ENCODE data around the gene PARP11.
A peak's percentile ranks its signal among the peaks of the same experiment; 100 is the strongest.
"Not testable (repeated sequence)": the region's sequence is repeated elsewhere in the genome, so short reads cannot be mapped to it uniquely, and the experiment has no call there.

The PARP11 gene

DNA sequence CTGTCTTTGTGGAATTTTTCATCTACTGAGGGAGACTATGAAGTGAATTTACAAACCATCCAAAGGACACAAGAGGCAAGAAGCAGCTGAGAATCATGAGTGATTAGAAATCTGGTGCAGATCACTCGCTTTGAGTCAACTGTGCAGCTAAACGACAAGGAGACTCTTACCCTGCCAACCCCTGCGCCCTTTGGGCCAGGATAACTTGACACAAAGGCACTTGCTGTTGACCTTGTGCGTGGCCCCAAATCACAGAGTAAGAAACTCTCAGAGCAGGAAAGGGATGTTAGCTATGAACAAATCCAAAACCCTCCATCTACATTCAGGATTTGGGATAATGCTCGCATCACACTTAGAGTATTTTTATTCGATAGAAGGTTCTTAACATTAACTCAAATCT lies 11.5 kb upstream of the PARP11 start:
- DNase-seq (ENCODE audit: low read depth in 2 of 3, low spot score in 1 of 3) = no peak

DNA sequence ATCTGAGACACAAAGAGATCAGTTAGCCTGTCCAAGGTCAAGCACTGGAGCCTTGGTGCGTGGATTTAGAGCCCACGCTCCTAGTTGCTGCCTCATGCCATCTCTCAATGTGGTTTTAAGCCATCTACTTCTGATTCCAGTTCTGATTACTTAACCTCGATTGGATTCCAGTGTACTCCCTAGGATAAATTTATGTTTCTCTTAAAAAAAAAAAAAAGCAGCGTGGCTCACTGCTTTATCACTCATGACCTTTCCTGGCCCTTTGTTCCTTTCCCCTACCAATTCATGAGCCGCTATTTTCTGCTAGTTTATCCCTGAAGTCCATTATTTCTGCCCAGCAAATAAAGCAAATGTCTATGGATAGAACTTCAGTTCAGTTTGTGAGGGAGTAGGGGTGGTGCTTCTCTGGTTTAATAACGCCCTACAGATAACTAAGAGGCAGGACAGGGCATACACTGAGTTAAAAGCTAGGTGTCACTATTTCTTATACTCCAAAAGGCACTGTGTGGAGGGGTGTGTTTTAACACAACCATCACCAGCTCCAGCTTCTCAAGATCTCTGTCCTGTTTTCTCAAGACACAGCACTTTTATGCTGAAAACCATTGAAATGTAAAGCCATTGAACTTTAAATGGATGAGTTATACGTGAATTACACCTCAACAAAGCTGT lies 9.8 kb upstream of the PARP11 start:
- no peak for DNase-seq (ENCODE audit: low read depth in 2 of 3, low spot score in 1 of 3)

DNA sequence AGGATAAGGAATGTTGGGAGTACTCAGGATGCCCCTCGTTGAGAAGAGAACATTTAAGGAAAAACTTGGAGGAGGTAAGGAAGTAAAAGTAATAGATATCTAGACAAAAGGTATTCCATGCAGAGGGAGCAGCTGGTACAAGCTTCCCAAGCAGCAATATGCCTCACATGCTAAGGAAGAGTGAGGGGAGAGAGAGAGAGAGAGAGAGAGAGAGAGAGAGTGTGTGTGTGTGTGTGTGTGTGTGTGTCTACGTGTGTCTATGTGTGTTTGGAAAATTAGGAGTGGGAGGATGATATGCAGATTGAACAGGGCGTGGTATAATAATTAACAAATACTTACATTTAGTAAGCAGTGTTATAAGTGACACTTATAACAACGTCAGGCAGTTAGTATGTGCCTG lies 9.2 kb upstream of the PARP11 start:
- DNase-seq (ENCODE audit: low read depth in 2 of 3, low spot score in 1 of 3) = no peak

DNA sequence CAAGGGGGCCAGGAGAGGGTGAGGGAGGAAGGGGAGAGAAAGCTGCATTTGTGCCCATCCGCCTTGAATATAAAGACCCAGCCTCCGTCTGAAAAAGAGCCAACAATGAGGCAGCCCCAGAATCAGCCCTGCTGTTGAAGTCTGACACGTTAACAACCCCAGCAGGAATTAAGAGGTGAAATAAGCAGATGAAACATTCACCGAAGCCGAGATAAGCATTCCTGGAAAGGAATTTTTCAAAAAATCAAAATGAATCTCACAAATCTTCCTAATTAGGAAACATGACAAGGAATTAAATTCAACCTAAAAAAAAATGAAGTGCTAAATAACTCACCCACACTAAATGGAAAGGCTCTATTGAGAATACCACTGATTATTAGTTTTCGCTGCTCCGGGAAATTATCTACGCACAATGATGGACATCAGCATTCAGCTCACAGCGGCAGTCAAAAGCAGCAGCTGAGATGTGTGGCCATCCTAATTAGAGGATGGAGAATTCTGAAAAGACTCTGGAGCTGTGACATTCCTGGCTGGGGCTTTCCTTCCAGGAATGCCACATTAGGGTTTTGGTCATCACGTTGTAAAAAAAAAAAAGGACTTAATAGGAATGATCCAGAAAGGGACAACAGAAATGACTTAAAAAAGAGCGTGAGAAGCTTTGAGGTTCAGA lies 8.2 kb upstream of the PARP11 start:
- no peak for DNase-seq (ENCODE audit: low read depth in 2 of 3, low spot score in 1 of 3)

DNA sequence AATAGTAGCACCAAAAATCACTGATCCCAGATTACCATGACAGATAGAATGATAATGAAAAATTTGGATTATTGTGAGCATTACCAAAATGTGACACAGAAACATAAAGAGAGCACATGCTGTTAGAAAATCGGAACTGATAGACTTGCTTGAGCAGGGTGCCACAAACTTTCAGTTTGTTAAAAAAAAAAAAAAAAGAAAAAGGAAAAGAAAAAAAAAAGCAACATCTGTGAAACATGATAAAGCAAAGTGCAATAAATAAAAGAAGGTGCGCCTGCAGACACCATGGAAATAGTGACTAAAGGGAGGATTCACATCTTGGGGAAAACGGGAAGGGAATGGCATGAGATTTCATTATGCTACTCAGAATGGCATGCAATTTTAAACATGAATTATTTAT lies 6.6 kb upstream of the PARP11 start:
- DNase-seq (ENCODE audit: low read depth in 2 of 3, low spot score in 1 of 3) = no peak

DNA sequence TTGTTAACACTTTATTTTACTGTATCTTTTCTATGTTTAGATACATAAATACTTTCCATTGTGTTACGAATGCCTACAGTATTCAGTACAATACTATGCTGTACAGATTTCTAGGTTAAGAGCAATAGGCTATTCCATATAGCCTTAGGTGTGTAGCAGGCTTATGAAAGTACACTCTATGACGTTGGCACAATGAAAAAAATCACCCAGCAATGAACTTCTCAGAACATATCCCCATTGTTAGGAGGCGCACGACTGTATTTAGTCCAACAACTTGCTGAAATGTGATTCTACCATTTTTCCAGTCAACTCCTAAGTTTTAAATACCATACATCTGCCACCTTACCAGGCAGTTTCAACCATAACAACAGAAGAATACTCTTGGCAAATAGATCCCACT lies 1.8 kb downstream of the PARP11 start:
- DNase-seq (ENCODE audit: low read depth in 2 of 3, low spot score in 1 of 3) = no peak

DNA sequence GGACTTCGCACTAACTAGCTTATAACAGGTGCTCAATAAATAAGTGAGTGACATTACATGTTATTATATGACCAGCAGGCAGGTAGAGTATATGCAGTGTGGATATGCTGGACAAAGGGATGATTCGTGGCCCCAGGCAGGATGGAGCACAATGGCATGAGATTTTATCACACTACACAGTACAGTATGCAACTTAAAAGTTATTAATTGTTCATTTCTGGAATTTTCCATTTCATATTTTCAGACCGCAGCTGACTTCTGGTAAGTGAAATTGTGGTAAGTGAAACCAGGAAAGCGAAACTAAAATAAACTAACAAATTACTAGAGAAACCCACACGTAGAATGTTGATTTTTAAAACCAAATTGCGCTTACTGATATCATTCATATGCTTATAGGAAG lies 3.3 kb downstream of the PARP11 start:
- no peak for DNase-seq (ENCODE audit: low read depth in 2 of 3, low spot score in 1 of 3)

DNA sequence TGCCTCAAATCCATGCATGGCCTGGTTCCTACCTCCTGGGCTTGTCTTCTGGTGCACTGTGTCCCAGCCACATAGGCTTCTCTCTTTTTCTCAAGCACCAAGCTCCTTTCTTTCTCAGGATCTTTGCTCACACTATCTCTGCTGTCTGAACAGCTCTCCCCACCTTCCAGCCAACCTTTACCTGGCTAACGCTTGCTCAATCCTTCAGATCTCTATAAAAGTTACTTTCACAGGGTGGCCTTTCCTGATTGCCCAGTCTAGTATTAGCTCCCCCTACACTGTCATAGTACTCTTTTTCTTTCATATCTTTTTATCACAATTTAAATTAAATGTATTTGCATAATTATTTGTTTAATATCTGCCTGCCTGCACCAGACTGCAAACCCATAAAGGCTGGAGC lies 3.8 kb downstream of the PARP11 start:
- no peak for DNase-seq (ENCODE audit: low read depth in 2 of 3, low spot score in 1 of 3)

DNA sequence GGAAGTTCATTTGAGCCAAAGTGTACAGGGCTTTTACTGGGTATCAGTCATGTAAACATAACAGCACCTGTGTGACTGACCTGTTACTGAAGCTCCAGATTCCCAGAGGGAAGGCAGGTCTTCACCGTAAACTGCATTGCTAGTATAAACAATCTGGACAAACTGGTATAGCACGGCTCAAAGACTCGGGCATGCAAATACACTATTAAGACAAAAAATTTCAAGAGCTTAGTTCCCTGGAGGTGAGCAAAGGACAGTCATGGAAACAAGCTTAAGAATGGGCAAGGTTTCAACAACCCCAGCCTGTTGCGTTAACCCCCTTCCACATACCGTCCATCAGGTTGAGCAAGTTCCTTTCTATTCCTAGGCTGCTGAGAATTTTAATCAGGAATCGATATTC lies 9.4 kb downstream of the PARP11 start:
- no peak for DNase-seq (ENCODE audit: low read depth in 2 of 3, low spot score in 1 of 3)

DNA sequence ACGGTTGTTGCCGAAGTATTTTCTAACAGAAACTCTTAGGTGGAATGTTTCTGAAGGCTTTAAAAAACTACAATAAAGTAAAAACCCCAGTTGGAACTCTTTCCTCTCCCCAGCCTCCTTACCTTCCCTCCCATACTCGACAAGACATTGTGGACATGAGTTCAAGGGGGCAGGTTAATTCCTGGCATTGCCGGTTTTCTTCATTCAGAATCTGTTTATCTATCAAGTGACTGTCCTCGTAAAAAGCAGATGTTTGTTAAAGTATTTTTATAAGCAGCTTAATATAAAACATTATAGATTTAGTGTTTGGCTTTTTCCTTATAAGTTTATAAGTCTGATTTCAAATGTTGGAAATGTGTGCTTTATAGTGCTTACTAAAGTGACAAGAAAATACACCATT lies 30.7 kb downstream of the PARP11 start:
- no peak for DNase-seq (ENCODE audit: low read depth in 2 of 3, low spot score in 1 of 3)

DNA sequence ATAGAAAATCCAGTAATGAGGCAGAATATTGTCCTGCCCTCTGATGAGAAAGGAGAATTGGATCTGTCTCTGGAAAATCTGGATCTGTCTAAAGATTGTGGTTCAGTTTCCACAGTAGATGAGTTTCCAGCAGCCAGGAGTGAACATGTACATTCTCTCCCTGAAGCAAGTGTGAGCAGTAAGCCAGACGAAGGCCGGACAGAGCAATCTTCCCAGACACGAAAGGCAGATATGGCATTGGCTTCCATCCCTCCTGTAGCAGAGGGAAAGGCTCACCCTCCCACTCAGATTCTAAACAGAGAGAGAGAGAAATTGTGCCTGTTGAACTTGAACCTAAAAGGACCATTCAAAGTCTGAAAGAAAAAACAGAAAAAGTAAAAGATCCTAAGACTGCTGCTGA lies 31.4 kb downstream of the PARP11 start:
- no peak for DNase-seq (ENCODE audit: low read depth in 2 of 3, low spot score in 1 of 3)

DNA sequence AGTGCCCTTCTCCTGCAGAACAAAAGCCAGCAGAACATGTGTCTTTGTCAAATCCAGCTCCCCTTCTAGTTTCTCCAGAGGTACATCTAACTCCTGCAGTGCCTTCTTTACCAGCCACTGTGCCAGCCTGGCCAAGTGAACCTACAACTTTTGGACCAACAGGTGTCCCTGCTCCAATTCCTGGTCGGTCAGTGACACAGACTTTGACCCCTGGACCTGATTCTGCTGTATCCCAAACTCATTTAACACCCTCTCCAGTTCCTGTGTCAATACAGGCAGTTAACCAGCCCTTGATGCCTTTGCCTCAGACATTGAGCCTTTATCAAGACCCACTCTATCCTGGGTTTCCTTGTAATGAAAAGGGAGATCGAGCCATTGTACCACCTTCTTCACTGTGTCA lies 32.4 kb downstream of the PARP11 start:
- DNase-seq (ENCODE audit: low read depth in 2 of 3, low spot score in 1 of 3) = not testable (repeated sequence)

DNA sequence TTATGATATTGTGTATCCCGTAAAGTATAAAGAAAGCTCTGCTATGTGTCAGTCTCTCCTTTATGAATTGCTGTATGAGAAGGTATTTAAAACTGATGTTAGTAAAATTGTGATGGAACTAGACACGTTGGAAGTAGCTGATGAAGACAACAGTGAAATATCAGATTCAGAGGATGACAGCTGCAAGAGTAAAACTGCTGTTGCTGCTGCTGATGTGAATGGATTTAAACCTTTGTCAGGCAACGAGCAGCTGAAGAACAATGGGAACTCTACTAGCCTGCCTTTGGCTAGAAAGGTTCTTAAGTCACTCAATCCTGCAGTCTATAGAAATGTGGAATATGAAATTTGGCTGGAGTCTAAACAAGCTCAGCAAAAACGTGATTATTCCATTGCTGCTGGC lies 33.5 kb downstream of the PARP11 start:
- DNase-seq (ENCODE audit: low read depth in 2 of 3, low spot score in 1 of 3) = not testable (repeated sequence)

DNA sequence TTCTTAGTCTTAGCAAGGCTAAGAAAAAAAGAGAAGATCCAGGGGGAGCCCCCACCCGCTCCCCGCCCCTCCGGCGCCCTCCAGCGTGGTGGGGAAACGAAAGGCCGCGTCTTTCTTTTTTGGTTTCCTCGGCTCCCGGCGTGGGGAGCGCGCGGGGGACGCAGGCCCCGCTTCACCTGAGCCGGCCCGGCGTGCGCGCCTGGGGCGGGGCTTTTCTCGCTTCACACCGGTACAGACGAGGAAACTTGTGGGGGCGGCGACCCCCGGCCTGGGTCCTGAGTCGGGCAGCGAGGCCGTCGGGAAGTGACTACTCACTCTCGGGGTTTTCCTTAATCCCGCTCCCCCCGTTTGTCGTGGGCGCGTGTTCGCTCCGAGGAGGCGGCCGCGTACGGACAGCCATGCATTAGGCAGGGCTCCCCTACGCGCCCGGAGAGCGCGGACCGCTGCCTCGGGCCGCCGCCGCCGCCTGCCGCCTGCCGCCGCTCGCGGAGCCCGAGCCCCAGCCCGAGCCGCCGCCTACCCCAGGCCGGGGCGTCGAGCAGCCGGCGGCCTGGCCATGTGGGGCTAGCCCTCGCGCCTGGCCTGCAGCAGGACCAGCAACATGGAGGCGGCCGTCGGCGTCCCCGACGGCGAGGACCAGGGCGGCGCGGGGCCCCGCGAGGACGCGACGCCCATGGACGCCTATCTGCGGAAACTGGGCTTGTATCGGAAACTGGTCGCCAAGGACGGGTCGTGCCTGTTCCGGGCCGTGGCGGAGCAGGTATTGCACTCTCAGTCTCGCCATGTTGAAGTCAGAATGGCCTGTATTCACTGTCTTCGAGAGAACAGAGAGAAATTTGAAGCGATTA lies 34.3 kb downstream of the PARP11 start:
- peak in 2 of 3 donors; percentile 1 to 5 for DNase-seq (ENCODE audit: low read depth in 2 of 3, low spot score in 1 of 3)

DNA sequence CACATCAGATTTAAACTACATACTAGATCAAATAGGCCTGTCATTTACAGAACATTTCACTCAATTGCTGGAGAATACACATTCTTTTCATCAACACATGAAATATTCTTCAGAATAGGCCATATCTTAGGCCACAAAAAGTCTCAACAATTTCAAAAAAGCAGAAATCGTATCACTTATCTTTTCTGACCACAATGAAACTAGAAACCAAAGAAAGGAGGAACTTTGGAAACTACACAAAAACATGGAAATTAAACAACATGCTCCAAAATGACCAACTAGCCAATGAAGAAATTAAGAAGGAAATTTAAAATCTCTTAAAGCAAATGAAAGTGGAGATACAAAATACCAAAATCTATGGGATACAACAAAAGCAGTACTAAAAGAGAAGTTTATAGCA lies 35.1 kb downstream of the PARP11 start:
- no peak for DNase-seq (ENCODE audit: low read depth in 2 of 3, low spot score in 1 of 3)

DNA sequence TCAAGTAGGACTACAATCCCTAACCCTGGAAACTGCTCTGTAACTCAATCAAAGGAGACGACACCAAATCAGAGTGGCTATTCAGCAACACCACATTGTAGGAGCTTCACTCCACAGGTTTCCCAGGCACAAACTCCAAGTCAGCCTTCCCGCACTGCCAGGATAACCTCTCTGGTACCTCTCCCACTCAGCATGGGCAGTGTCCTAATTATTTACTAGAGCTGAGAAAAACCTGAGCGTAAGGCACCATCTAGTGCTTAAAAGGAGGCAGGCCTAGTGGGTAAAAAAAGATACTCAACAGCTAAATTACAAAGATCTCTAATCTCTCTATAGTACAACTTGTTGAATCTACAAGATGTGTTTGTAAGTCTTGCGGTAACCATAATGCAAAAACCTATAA lies 36.1 kb downstream of the PARP11 start:
- DNase-seq (ENCODE audit: low read depth in 2 of 3, low spot score in 1 of 3) = no peak

DNA sequence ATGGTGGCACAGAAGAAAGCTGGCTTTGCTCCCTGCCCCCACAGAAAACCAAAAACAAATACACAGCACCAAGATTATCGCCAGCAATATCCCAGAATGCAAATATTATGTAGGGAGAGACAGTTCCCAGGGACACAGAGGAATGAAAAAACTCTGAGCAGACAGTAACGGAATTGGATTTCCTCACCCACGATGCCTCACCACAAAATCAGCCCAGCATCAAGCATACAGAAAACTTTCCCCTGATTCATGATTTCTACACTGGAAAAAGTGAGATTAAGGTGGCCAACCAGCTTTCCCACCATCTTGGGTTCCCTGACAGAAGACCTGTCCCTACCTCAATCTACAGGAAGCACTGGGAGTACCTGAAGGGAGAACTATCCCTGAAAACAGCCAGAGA lies 36.6 kb downstream of the PARP11 start:
- no peak for DNase-seq (ENCODE audit: low read depth in 2 of 3, low spot score in 1 of 3)

DNA sequence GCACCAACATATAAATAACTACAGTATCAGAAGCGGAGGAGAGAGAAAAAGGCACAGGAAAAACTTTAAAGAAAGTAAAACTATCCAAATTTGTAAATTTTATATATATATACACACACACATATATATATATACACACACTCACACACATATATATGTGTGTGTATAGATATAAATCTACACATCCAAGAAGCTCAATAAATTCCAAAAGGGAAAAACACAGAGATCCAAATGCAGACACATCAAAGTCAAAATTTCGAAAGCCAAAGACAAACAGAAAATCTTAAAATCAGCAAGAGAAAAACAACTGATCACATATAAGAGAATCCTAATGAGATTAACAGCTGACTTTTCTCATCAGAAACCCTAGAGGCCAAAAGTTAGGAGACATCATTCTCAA lies 37.3 kb downstream of the PARP11 start:
- DNase-seq (ENCODE audit: low read depth in 2 of 3, low spot score in 1 of 3) = no peak

DNA sequence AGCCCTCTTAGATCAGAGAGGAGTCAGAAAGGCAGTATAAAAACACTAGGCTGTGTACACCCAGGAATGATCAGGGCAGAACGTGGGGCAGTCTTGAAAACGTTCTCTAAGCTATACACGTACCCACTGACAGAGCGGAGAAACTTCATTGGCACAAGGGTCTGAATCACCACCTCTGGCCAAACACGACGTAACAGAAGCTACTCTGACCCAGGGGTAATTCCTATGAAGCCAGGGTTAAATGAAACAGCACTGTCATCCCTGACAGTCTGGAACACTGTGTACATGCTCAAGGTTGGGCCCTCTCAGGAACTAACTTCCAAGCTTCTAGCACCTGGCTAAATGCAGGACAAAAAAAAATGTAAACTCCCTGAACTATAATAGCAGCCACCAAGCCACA lies 38.4 kb downstream of the PARP11 start:
- DNase-seq (ENCODE audit: low read depth in 2 of 3, low spot score in 1 of 3) = no peak

DNA sequence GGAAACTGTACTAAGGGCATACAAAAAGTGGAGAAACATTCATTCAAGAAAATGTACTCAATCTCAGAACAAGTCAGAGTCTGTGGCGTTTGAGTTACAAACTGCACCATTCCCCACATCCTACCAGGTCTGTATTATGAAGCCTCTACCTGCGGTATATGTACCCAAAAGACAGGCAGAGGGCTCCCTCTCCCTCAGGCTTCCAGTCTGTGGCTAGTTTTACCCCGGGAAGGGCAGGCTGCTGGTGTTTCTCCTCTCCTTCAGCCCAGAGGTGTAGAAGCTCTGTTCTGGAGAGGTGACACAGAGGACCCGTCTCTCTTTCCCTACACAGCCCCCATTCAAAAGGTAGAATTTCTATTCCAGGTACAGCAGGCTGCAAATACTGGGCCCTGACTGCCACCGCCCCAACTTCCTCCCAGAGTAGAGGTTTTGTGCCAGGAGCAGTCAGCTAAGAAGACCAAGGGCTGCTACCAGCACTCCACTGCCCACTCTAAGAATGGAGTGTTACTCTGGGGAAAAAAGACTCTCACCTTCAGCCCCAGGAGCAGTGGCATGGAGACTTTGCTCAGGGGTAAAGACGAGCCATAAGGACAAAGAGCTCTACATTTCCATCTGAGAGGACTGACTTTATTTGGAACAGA lies 39.4 kb downstream of the PARP11 start:
- no peak for DNase-seq (ENCODE audit: low read depth in 2 of 3, low spot score in 1 of 3)

DNA sequence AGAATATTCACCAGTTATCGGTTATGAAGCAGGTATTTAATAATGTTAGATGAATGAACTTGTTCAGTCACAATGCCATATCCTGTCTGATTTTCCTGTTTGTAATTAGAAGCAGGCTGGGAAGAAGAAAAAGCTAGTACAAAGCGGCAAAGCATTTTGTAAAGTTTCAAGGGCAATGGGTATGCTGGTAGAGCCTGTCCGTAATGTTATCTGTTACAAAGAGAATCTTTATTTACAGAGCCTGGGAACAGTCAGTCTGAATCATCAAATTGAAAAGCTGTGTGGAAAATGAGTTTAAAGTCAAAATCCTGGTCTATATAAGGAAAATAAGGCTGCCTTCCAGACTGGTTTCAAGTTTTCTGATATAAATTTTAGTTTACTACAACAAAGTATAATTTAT lies 40.5 kb downstream of the PARP11 start:
- DNase-seq (ENCODE audit: low read depth in 2 of 3, low spot score in 1 of 3) = no peak

DNA sequence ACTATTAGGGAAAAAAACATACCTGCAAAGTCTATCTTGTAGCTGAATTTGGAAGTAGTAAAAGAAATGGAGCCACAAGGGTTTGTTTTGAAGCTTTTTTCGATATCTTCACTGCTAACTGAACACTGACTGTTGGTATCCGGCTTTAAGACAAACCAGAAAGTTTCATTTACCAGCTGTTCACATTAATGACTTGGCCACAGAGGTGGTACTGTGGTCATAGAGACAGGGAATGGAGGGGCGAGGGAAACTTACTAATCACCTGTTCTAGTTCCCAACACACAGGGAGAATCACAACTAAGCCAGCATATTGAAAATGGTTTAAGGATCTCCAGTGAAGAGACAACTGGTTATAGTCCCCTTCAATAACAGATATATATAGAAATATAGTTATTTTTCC lies 44.3 kb downstream of the PARP11 start:
- DNase-seq (ENCODE audit: low read depth in 2 of 3, low spot score in 1 of 3) = no peak
